Hepatic stellate cell (primary cell): ENCODE measurements around the gene ST8SIA1.
A peak's percentile ranks its signal among the peaks of the same experiment; 100 is the strongest.

ENCODE experiments used
- DNase-seq: peaks from one replicate; pipeline ENCODE4 v3.0.0; 2011; ENCODE audit warnings: low spot score

The ST8SIA1 gene

GRCh38 chr12:22329621-22330020 lies 4.9 kb downstream of the ST8SIA1 start:
- no peak for DNase-seq

- DNase-seq, result no peak
Measured at GRCh38 chr12:22325218-22325617, 9.3 kb downstream of the ST8SIA1 start.

- no peak for DNase-seq
Measured at GRCh38 chr12:22322091-22322490, 12.4 kb downstream of the ST8SIA1 start.

GRCh38 chr12:22321638-22322037 lies 12.9 kb downstream of the ST8SIA1 start:
- no peak for DNase-seq

- DNase-seq, result no peak
Measured at GRCh38 chr12:22321018-22321605, 13.4 kb downstream of the ST8SIA1 start.

GRCh38 chr12:22318108-22318737 lies 16.3 kb downstream of the ST8SIA1 start:
- DNase-seq, result no peak

- no peak for DNase-seq
Measured at GRCh38 chr12:22313963-22314330, 20.6 kb downstream of the ST8SIA1 start.

- no peak for DNase-seq
Measured at GRCh38 chr12:22313286-22313962, 21.1 kb downstream of the ST8SIA1 start.

- no peak for DNase-seq
Measured at GRCh38 chr12:22312336-22312735, 22.2 kb downstream of the ST8SIA1 start.

- DNase-seq, result no peak
Measured at GRCh38 chr12:22310709-22311108, 23.8 kb downstream of the ST8SIA1 start.

- no peak for DNase-seq
Measured at GRCh38 chr12:22310275-22310674, 24.2 kb downstream of the ST8SIA1 start.

GRCh38 chr12:22307811-22308210 lies 26.7 kb downstream of the ST8SIA1 start:
- DNase-seq, result no peak

GRCh38 chr12:22306311-22306710 lies 28.2 kb downstream of the ST8SIA1 start:
- DNase-seq, result no peak

- no peak for DNase-seq
Measured at GRCh38 chr12:22304341-22304740, 30.2 kb downstream of the ST8SIA1 start.

GRCh38 chr12:22299294-22299912 lies 35.1 kb downstream of the ST8SIA1 start:
- DNase-seq, result no peak

- no peak for DNase-seq
Measured at GRCh38 chr12:22289250-22289649, 45.3 kb downstream of the ST8SIA1 start.

- DNase-seq, result no peak
Measured at GRCh38 chr12:22287776-22288621, 46.5 kb downstream of the ST8SIA1 start.

- DNase-seq, result no peak
Measured at GRCh38 chr12:22287101-22287500, 47.4 kb downstream of the ST8SIA1 start.

GRCh38 chr12:22286569-22286968 lies 47.9 kb downstream of the ST8SIA1 start:
- DNase-seq, result peak; percentile 54

- DNase-seq, result no peak
Measured at GRCh38 chr12:22285846-22286245, 48.7 kb downstream of the ST8SIA1 start.

- no peak for DNase-seq
Measured at GRCh38 chr12:22284871-22285270, 49.6 kb downstream of the ST8SIA1 start.

- DNase-seq, result no peak
Measured at GRCh38 chr12:22283508-22283907, 51.0 kb downstream of the ST8SIA1 start.
